Stimulated activated CD4-positive, alpha-beta T cell treated with anti-CD3 and anti-CD28 coated beads, Interleukin-1b, Interleukin-23, amount 100 ng/mL, for 4 hours (primary cell): Measurements from ENCODE around the gene PCDHB1.

Experiments
- DNase-seq, 2 donors: peaks; one replicate each; pipeline ENCODE4 v3.0.0-alpha.2; 2020; ENCODE audit warnings: low read depth in 2 of 2

Gene PCDHB1

GRCh38 chr5:141050622-141051520 lies at the start of gene PCDHB1:
Gene PCDHB1 (plus strand): TSS chr5:141051374. CDS start chr5:141051471, 97 bp downstream.
- no peak for DNase-seq

- DNase-seq: no peak
These were observed 49.7 kb upstream of the PCDHB1 start for GRCh38 chr5:141001446-141001843.

- DNase-seq: no peak
These were observed 49.1 kb upstream of the PCDHB1 start for GRCh38 chr5:141001844-141002604.

GRCh38 chr5:141002605-141002965 lies 48.6 kb upstream of the PCDHB1 start:
- DNase-seq: no peak

- DNase-seq: no peak
These were observed 48.1 kb upstream of the PCDHB1 start for GRCh38 chr5:141003031-141003430.

GRCh38 chr5:141003791-141004611 lies 47.2 kb upstream of the PCDHB1 start:
- DNase-seq: no peak

- no peak for DNase-seq
These were observed 43.4 kb upstream of the PCDHB1 start for GRCh38 chr5:141007791-141008190.

- no peak for DNase-seq
These were observed 41.0 kb upstream of the PCDHB1 start for GRCh38 chr5:141010047-141010793.

GRCh38 chr5:141017943-141018342 lies 33.2 kb upstream of the PCDHB1 start:
- no peak for DNase-seq

- DNase-seq: no peak
These were observed 28.8 kb upstream of the PCDHB1 start for GRCh38 chr5:141022384-141022783.

GRCh38 chr5:141031006-141031405 lies 20.2 kb upstream of the PCDHB1 start:
- DNase-seq: no peak

GRCh38 chr5:141032626-141033025 lies 18.5 kb upstream of the PCDHB1 start:
- no peak for DNase-seq

GRCh38 chr5:141039061-141039460 lies 12.1 kb upstream of the PCDHB1 start:
- DNase-seq: no peak

- no peak for DNase-seq
These were observed 11.7 kb upstream of the PCDHB1 start for GRCh38 chr5:141039517-141039916.

- DNase-seq: no peak
These were observed 10.9 kb upstream of the PCDHB1 start for GRCh38 chr5:141040093-141040770.

- DNase-seq: peak; percentile 9 to 46
These were observed 10.3 kb upstream of the PCDHB1 start for GRCh38 chr5:141040771-141041426.

- DNase-seq: no peak
These were observed 9.8 kb upstream of the PCDHB1 start for GRCh38 chr5:141041427-141041785.

- DNase-seq: no peak
These were observed 8.6 kb upstream of the PCDHB1 start for GRCh38 chr5:141042555-141042954.

- DNase-seq: no peak
These were observed 320 bp downstream of the PCDHB1 start for GRCh38 chr5:141051521-141051866.

GRCh38 chr5:141077826-141078225 lies 26.7 kb downstream of the PCDHB1 start:
- no peak for DNase-seq
